HG03095 (cell line): ENCODE results near the gene FAM184A.

Source experiments
- ATAC-seq: cut with Tn5 transposase; IDR thresholded peaks from one replicate; pipeline ENCODE4 v1.9.1; 2021; ENCODE audit warnings: moderate library complexity; ENCODE audit not compliant: unreplicated experiment

The FAM184A gene

GRCh38 chr6:119060255-119060907 lies 18.1 kb downstream of the FAM184A start:
- no peak for ATAC-seq

- no peak for ATAC-seq
Observed at GRCh38 chr6:119055069-119055468, 23.4 kb downstream of the FAM184A start.

- ATAC-seq = no peak
Observed at GRCh38 chr6:119052987-119053386, 25.5 kb downstream of the FAM184A start.

GRCh38 chr6:119052292-119052889 lies 26.1 kb downstream of the FAM184A start:
- ATAC-seq = no peak

GRCh38 chr6:119044255-119044654 lies 34.2 kb downstream of the FAM184A start:
- ATAC-seq = no peak

GRCh38 chr6:119043783-119044182 lies 34.7 kb downstream of the FAM184A start:
- no peak for ATAC-seq

GRCh38 chr6:119043265-119043664 lies 35.2 kb downstream of the FAM184A start:
- no peak for ATAC-seq

GRCh38 chr6:119040636-119041035 lies 37.8 kb downstream of the FAM184A start:
- no peak for ATAC-seq

GRCh38 chr6:119040229-119040628 lies 38.2 kb downstream of the FAM184A start:
- no peak for ATAC-seq

GRCh38 chr6:119037941-119038623 lies 40.4 kb downstream of the FAM184A start:
- no peak for ATAC-seq

- ATAC-seq = no peak
Observed at GRCh38 chr6:119037264-119037663, 41.2 kb downstream of the FAM184A start.

GRCh38 chr6:119036081-119036480 lies 42.4 kb downstream of the FAM184A start:
- no peak for ATAC-seq

- ATAC-seq = no peak
Observed at GRCh38 chr6:119035459-119035858, 43.0 kb downstream of the FAM184A start.

GRCh38 chr6:119034827-119035458 lies 43.5 kb downstream of the FAM184A start:
- ATAC-seq = no peak

GRCh38 chr6:119032428-119032827 lies 46.0 kb downstream of the FAM184A start:
- no peak for ATAC-seq

GRCh38 chr6:119030759-119031158 lies 47.7 kb downstream of the FAM184A start:
- no peak for ATAC-seq

- no peak for ATAC-seq
Observed at GRCh38 chr6:119028091-119028490, 50.4 kb downstream of the FAM184A start.

GRCh38 chr6:119027465-119027864 lies 51.0 kb downstream of the FAM184A start:
- ATAC-seq = no peak

- ATAC-seq = no peak
Observed at GRCh38 chr6:119026822-119027221, 51.6 kb downstream of the FAM184A start.

GRCh38 chr6:119025793-119026192 lies 52.7 kb downstream of the FAM184A start:
- no peak for ATAC-seq

- ATAC-seq = no peak
Observed at GRCh38 chr6:119024111-119024510, 54.4 kb downstream of the FAM184A start.

GRCh38 chr6:119022796-119023195 lies 55.7 kb downstream of the FAM184A start:
- ATAC-seq = no peak
